GM23248 (cell line): ENCODE measurements around the gene POLN. TPM values are rescaled to one million over a fixed set of nuclear protein-coding genes. Genes with fewer than 3 reads are reported as not detected.

Experiments
- DNase-seq: peaks from one replicate; pipeline ENCODE4 v3.0.0-alpha.2; 2015
- H2AFZ ChIP-seq: fragments of 200-600 bp; sonication (generic); 2 replicates; pipeline ENCODE4 v1.6.1; 2016; ENCODE audit warnings: antibody characterized with exemption
- H3F3A ChIP-seq: fragments of 200-600 bp; sonication (generic); 2 replicates; pipeline ENCODE4 v1.6.1; 2016; ENCODE audit warnings: mild to moderate bottlenecking, antibody characterized with exemption, mixed run types; ENCODE audit not compliant: insufficient read depth
- H3K27ac ChIP-seq: fragments of 200-600 bp; sonication (generic); 2 replicates; pipeline ENCODE4 v1.5.1; 2016; ENCODE audit warnings: mild to moderate bottlenecking
- H3K27me3 ChIP-seq: fragments of 200-600 bp; sonication (generic); replicated peaks from 2 replicates; pipeline ENCODE4 v1.6.1; 2016; ENCODE audit warnings: mild to moderate bottlenecking; ENCODE audit not compliant: insufficient read depth
- H3K36me3 ChIP-seq: fragments of 200-600 bp; sonication (generic); 2 replicates; pipeline ENCODE4 v1.6.1; 2016; ENCODE audit warnings: low read depth, mild to moderate bottlenecking
- H3K4me1 ChIP-seq: fragments of 200-600 bp; sonication (generic); 2 replicates; pipeline ENCODE4 v1.6.1; 2016; ENCODE audit warnings: mild to moderate bottlenecking; ENCODE audit not compliant: insufficient read depth
- H3K4me2 ChIP-seq: fragments of 200-600 bp; sonication (generic); one replicate; pipeline ENCODE4 v1.6.1; 2016; ENCODE audit warnings: mild to moderate bottlenecking; ENCODE audit not compliant: unreplicated experiment
- H3K4me3 ChIP-seq: fragments of 200-600 bp; sonication (generic); 2 replicates; pipeline ENCODE4 v1.5.1; 2016; ENCODE audit warnings: mild to moderate bottlenecking
- H3K79me2 ChIP-seq: fragments of 200-600 bp; sonication (generic); 2 replicates; pipeline ENCODE4 v1.6.1; 2016; ENCODE audit warnings: mild to moderate bottlenecking; ENCODE audit not compliant: insufficient read depth
- H3K9ac ChIP-seq: fragments of 200-600 bp; sonication (generic); 2 replicates; pipeline ENCODE4 v1.6.1; 2016; ENCODE audit warnings: mild to moderate bottlenecking
- H3K9me2 ChIP-seq: fragments of 200-600 bp; sonication (generic); 2 replicates; pipeline ENCODE4 v1.6.1; 2016; ENCODE audit warnings: mixed run types, mild to moderate bottlenecking, moderate library complexity; ENCODE audit not compliant: insufficient read depth
- H3K9me3 ChIP-seq: fragments of 200-600 bp; sonication (generic); one replicate; pipeline ENCODE4 v1.6.1; 2017; ENCODE audit warnings: low read depth
- H4K20me1 ChIP-seq: fragments of 200-600 bp; sonication (generic); 2 replicates; pipeline ENCODE4 v1.6.0; 2016; ENCODE audit not compliant: insufficient read depth
- EZH2 ChIP-seq: fragments of 200-600 bp; sonication (generic); IDR thresholded peaks from 2 replicates; pipeline ENCODE4 v1.6.1; 2018; ENCODE audit warnings: antibody characterized with exemption, mild to moderate bottlenecking; ENCODE audit not compliant: insufficient read depth, poor library complexity, severe bottlenecking
- EZH2phosphoT487 ChIP-seq: fragments of 200-600 bp; sonication (generic); IDR thresholded peaks from 2 replicates; pipeline ENCODE4 v1.6.1; 2018; ENCODE audit warnings: antibody characterized with exemption, moderate library complexity, mild to moderate bottlenecking, low read depth; ENCODE audit not compliant: insufficient read depth
- WGBS, 2 experiments: methylation state at CpG; one replicate each; pipeline ENCODE4 v1.1.6; 2015 to 2017; ENCODE audit warnings: low lambda C conversion rate in 2 of 2, low coverage in 1 of 2; ENCODE audit errors: missing lambda C conversion rate in 2 of 2; 5-methylcytosine and 5-hydroxymethylcytosine counted together
- in situ Hi-C: fragments of 300-500 bp; cut with MboI; formaldehyde crosslinking; loops from 2 replicates; pipeline ENCODE4 v1.15.0; 2020
- polyA plus RNA-seq: library from polyadenylated mRNA; unstranded; fragments of >200 nt; fragmentation: Nextera tagmentation; extraction: Ambion mirVana; gene quantifications from 2 replicates; pipeline ENCODE4 v1.2.1, GENCODE V29; 2016
- total RNA-seq: library from RNA; depleted of rRNA; stranded (reverse); fragments of >200 nt; shearing (Covaris generic); gene quantifications from 2 replicates; pipeline ENCODE4 v1.2.3, GENCODE V29; 2014

POLN gene
- total and polyA plus RNA-seq, 2 experiments from 2014 or later: 1.6 to 3.9 TPM

DNA sequence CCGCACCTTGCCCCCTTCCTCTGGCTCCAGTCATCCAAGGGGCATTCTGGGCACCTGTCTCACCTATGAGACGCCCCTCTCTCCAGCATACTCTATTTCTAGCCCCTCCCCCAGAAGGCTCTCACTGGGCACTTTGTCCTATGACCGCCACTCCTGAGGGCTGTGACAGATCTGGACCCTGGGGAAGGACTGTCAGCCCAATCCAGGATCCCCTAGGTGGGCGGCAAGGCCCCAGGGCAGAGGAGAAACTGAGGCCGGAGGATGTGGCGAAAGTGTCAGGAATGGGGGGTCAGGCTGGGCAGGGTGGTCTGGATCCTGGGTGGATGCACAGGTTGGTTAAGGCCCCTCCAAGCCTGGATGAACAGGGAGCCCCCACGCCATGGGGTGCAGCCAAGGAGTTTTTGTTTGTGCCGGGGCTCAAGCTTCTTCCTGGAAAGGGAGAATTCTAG, 198.9 kb downstream of the POLN start:
- no peak for TF ChIP-seq EZH2phosphoT487
- no peak for TF ChIP-seq EZH2
- Histone ChIP-seq H3K36me3 (no peaks in the 10 kb centered on the region), H3K9ac (no peak overlapping the region), H3K27me3 (peaks cover 8% of the 10 kb centered on the region; the same call in 1 of the 2 replicates), H3K4me2 (no peak overlapping the region), H3K9me3 (no peaks in the 10 kb centered on the region), H3K27ac (no peak overlapping the region), H3K4me1 (no peaks in the 10 kb centered on the region), H3K4me3 (peak overlapping the region; percentile 75; the same call in 1 of the 2 replicates), H4K20me1 (no peaks in the 10 kb centered on the region), H3K9me2 (no peaks in the 10 kb centered on the region), H3F3A (no peaks in the 10 kb centered on the region), H2AFZ (no peak overlapping the region), H3K79me2 (no peaks in the 10 kb centered on the region)
- in situ Hi-C loops: no loop called here
- WGBS, 2 experiments: 90 to 95% methylated on average over 8 of the region's 8 CpGs
- DNase-seq: no peak

DNA sequence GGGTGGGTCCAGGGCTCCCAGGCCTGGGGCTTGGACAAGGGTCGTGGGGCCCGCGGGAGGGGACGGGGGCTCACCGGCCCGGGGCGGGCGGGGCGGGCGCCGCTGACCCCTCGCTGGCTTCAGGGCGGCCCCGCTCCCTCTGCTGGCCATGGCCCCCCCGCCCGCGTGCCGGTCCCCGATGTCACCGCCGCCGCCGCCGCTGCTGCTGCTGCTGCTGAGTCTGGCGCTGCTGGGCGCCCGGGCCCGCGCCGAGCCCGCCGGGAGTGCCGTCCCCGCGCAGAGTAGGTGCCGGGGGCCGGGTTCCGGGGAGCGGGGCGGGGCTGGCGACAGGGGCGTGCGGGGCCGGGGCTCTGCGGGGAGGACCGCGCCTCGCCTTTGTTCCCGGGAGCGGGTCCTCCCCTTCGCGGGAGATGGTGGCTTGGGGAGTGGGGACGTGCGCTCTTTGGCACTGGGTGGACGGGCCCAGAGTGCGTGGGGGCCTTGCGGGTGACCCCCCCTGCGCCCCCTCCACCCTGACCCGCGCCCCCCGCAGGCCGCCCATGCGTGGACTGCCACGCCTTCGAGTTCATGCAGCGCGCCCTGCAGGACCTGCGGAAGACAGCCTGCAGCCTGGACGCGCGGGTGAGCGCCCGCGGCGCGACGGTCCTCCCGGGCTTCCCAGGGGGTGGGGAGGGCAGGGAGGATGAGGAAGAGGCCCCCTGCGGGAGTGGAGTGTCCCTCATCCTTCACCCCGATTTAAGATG, 199.5 kb downstream of the POLN start:
- Histone ChIP-seq H3K4me2 (no peak overlapping the region), H3K9me3 (no peaks in the 10 kb centered on the region), H3K4me1 (no peaks in the 10 kb centered on the region), H3K79me2 (no peaks in the 10 kb centered on the region), H3K9me2 (no peaks in the 10 kb centered on the region), H3K27ac (no peak overlapping the region), H3F3A (no peaks in the 10 kb centered on the region), H2AFZ (peak overlapping the region; percentile 82), H3K9ac (peak overlapping the region; percentile 48), H3K4me3 (peak overlapping the region; percentile 75), H4K20me1 (no peaks in the 10 kb centered on the region), H3K27me3 (peaks cover 8% of the 10 kb centered on the region; the same call in 1 of the 2 replicates), H3K36me3 (no peaks in the 10 kb centered on the region)
- 11 to 67% methylated on average over 6 to 42 of the region's 80 CpGs for WGBS, 2 experiments
- peak; percentile 59 for DNase-seq
- in situ Hi-C loops: no loop called here
- TF ChIP-seq EZH2: no peak
- TF ChIP-seq EZH2phosphoT487: no peak

DNA sequence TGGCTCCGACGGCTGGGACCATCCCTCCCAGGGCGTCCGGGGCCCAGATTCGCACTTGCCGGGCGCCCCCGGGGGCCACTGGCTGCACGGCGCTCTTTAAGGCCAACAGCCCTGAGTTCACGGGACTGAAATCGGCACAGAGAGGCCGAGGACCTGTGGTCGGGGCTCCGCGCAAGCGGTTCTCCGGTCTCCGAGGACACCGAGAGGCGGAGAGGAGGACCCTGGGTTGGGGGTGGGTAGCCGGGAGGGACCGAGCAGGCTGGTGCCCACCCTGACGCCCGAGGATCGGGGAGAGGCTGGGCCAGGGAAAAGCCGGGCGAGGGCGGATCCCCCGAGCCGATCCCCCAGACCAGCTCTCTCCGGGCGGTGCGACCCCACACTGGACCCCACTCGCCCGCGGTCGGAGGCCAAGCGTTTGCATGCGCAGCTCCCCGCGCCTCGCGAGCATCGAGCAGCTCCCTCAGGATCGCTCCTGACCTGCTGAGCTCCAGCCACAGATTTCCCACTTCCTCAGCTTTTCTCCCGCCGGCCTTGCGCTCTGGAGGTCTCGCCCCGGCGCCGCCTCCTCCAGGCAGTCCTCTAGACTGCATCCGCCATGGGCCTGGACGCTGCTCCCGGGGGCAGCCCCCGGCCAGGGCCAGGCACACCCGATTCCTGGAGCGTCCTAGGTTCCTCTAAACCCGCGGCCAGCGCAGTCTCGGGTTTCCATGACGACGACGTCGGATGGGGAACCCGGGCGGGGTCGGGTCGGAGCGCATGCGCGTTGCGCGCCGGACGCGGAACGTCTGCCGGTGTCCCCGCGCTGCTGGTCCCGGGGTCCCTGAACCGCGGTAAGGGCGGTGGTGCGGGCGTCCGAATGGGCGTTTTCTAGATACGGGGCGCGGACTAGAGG, 200.4 kb downstream of the POLN start:
- in situ Hi-C loops: no loop called here
- Histone ChIP-seq H3K27ac (no peak overlapping the region), H3F3A (no peaks in the 10 kb centered on the region), H3K4me2 (peak overlapping the region; percentile 53), H3K79me2 (no peaks in the 10 kb centered on the region), H3K36me3 (no peaks in the 10 kb centered on the region), H3K27me3 (peaks cover 8% of the 10 kb centered on the region; the same call in 1 of the 2 replicates), H3K9ac (peak overlapping the region; percentile 48), H3K4me1 (no peaks in the 10 kb centered on the region), H3K9me3 (no peaks in the 10 kb centered on the region), H3K9me2 (no peaks in the 10 kb centered on the region), H3K4me3 (peak overlapping the region; percentile 75), H2AFZ (peak overlapping the region; percentile 82), H4K20me1 (no peaks in the 10 kb centered on the region)
- 1% methylated on average over 56 to 64 of the region's 94 CpGs for WGBS, 2 experiments
- DNase-seq: peak; percentile 86
- TF ChIP-seq EZH2: peak; percentile 83
- no peak for TF ChIP-seq EZH2phosphoT487

GRCh38 chr4:2040391-2041238, 201.3 kb downstream of the POLN start:
- WGBS, 2 experiments: 3 to 6% methylated on average over 36 to 45 of the region's 91 CpGs
- Histone ChIP-seq H3K36me3 (no peaks in the 10 kb centered on the region), H3F3A (no peaks in the 10 kb centered on the region), H3K79me2 (no peaks in the 10 kb centered on the region), H3K9me2 (no peaks in the 10 kb centered on the region), H2AFZ (peak overlapping the region; percentile 82), H3K4me3 (peak overlapping the region; percentile 75), H3K27me3 (peaks cover 8% of the 10 kb centered on the region; the same call in 1 of the 2 replicates), H3K4me1 (no peaks in the 10 kb centered on the region), H3K9me3 (no peaks in the 10 kb centered on the region), H4K20me1 (no peaks in the 10 kb centered on the region), H3K27ac (no peak overlapping the region), H3K9ac (no peak overlapping the region), H3K4me2 (peak overlapping the region; percentile 51)
- DNase-seq: no peak
- TF ChIP-seq EZH2phosphoT487 (peak; percentile 4; the same call in 1 of the 2 replicates), EZH2 (peak; percentile 59)
- in situ Hi-C loops: no loop called here
